Body of pancreas (tissue), 4 donors: Measurements from ENCODE around the gene CERS5. TPM values are rescaled to one million over a fixed set of nuclear protein-coding genes. Genes with fewer than 3 reads are reported as not detected.

ENCODE experiments used
- ATAC-seq: fragments of 150-250 bp; one replicate; pipeline ENCODE4 v1.9.1; 2016
- DNase-seq, 4 donors: peaks; one replicate each; pipeline ENCODE4 v3.0.0-alpha.2; 2019
- H3K27ac ChIP-seq, 4 donors: fragments of 200-600 bp; sonication (generic); 1 replicate in 3 of 4; 2 replicates in 1 of 4; pipeline versions ENCODE4 v1.5.1 to v1.6.1; 2016 to 2019; ENCODE audit warnings: mild to moderate bottlenecking in 1 of 4, mixed read lengths in 1 of 4, moderate library complexity in 1 of 4
- H3K27me3 ChIP-seq, 2 donors: fragments of 200-600 bp; sonication (generic); one replicate each; pipeline ENCODE4 v1.6.0; 2016; ENCODE audit warnings: mild to moderate bottlenecking in 1 of 2
- H3K36me3 ChIP-seq, 2 donors: fragments of 200-600 bp; sonication (generic); replicated peaks in 1 of 2; 2 replicates each; pipeline ENCODE4 v1.5.1; 2016; ENCODE audit warnings: low read depth in 2 of 2; ENCODE audit not compliant: insufficient read depth in 1 of 2
- H3K4me1 ChIP-seq: fragments of 200-600 bp; sonication (generic); one replicate; pipeline ENCODE4 v1.6.0; 2016
- H3K4me3 ChIP-seq, 2 donors: fragments of 200-600 bp; sonication (generic); 1 replicate in 1 of 2; 2 replicates in 1 of 2; pipeline ENCODE4 v1.5.1; 2016 to 2019
- H3K9me3 ChIP-seq, 3 donors: fragments of 200-600 bp; sonication (generic); 1 replicate in 2 of 3; 2 replicates in 1 of 3; pipeline ENCODE4 v1.5.1; 2016
- POLR2A ChIP-seq, 3 donors: fragments of 450-650 bp; IDR thresholded peaks; one replicate each; pipeline ENCODE4 v1.6.1; 2016; ENCODE audit warnings: antibody characterized with exemption in 3 of 3, mild to moderate bottlenecking in 2 of 3
- WGBS, 2 donors: methylation state at CpG; one replicate each; pipeline ENCODE4 v1.1.5; 2017; 5-methylcytosine and 5-hydroxymethylcytosine counted together
- intact Hi-C: fragments of 100-400 bp; cut with DNase I; formaldehyde crosslinking; loops from one replicate; pipeline ENCODE4 v1.15.1; 2023
- total RNA-seq, 2 donors: library from RNA; depleted of rRNA; stranded (reverse); fragments of >200 nt; gene quantifications; one replicate each; pipeline ENCODE4 v1.1.0, GENCODE V29; 2016
- TF ChIP-seq, protein P1 (sequence below), 7 experiments: fragments of 450-650 bp in 4 of 7; fragments of 200-600 bp in 3 of 7; sonication (generic) in 3 of 7; IDR thresholded peaks; one replicate each; pipeline ENCODE4 v1.5.1; 2016 to 2019; ENCODE audit warnings: antibody characterized with exemption in 7 of 7

The CERS5 gene
- total RNA-seq, 2 donors from 2014 or later, result 17.8 to 20.2 TPM

DNA sequence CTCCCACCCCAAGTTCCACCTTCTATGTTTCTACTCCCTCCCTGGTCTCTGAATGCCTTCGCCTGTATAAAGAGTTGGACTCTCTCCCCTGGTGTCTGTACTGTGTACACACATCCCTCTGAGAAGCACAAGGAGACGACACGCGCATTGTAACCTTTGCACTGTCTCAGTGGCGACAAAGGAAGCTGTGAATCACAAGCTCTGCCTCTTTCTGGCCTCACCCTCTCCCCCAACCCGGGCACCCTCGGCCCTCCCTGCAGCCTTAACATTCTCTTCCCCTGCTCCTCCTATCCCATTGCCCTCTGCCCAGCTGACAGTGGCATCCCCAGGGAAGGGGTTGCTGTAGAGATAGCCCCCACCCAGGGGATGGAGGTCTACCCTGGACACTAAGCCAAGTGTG, 84.5 kb downstream of the CERS5 start:
- Histone ChIP-seq H3K4me1 (peaks cover 9% of the 10 kb centered on the region), H3K9me3 (no peaks in the 10 kb centered on the region), H3K27me3 (no peaks in the 10 kb centered on the region), H3K36me3 (no peaks in the 10 kb centered on the region), H3K4me3 (no peak overlapping the region), H3K27ac (no peak overlapping the region)
- intact Hi-C loops, result no loop called here
- WGBS, 2 donors, result 69 to 70% methylated on average over 7 of the region's 7 CpGs
- no peak for ATAC-seq
- TF ChIP-seq, protein P1, sequence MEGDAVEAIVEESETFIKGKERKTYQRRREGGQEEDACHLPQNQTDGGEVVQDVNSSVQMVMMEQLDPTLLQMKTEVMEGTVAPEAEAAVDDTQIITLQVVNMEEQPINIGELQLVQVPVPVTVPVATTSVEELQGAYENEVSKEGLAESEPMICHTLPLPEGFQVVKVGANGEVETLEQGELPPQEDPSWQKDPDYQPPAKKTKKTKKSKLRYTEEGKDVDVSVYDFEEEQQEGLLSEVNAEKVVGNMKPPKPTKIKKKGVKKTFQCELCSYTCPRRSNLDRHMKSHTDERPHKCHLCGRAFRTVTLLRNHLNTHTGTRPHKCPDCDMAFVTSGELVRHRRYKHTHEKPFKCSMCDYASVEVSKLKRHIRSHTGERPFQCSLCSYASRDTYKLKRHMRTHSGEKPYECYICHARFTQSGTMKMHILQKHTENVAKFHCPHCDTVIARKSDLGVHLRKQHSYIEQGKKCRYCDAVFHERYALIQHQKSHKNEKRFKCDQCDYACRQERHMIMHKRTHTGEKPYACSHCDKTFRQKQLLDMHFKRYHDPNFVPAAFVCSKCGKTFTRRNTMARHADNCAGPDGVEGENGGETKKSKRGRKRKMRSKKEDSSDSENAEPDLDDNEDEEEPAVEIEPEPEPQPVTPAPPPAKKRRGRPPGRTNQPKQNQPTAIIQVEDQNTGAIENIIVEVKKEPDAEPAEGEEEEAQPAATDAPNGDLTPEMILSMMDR (IDR thresholded peaks at IDR 0.05), result no peak
- no peak for TF ChIP-seq POLR2A (IDR thresholded peaks at IDR 0.05)
- no peak for DNase-seq

DNA sequence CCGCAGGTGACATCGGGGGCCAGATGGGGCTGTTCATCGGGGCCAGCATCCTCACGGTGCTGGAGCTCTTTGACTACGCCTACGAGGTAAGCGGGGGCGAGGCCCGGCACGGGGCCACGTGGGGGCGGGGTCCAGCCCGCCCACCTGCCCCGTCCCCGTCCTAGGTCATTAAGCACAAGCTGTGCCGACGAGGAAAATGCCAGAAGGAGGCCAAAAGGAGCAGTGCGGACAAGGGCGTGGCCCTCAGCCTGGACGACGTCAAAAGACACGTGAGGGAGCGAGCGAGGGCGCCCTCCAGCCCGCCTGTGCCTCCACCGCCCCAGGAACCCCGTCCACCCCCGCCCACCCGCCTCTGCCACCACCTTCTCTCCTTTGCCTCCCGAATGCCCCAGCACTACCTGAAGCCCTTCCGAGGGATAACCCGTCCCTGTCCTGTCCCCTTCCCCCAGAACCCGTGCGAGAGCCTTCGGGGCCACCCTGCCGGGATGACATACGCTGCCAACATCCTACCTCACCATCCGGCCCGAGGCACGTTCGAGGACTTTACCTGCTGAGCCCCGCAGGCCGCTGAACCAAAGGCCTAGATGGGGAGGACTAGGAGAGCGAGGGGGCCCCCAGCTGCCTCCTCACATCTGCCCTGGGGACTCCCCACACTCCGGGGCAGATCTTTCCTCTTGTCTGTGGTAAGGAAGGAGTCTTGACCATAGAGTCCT, 85.9 kb downstream of the CERS5 start:
- WGBS, 2 donors, result 44 to 64% methylated on average over 9 to 42 of the region's 46 CpGs
- Histone ChIP-seq H3K9me3 (no peaks in the 10 kb centered on the region), H3K36me3 (no peaks in the 10 kb centered on the region), H3K27me3 (no peaks in the 10 kb centered on the region), H3K4me3 (no peak overlapping the region), H3K4me1 (peaks cover 9% of the 10 kb centered on the region), H3K27ac (no peak overlapping the region)
- no peak for TF ChIP-seq POLR2A (IDR thresholded peaks at IDR 0.05)
- TF ChIP-seq, protein P1 (IDR thresholded peaks at IDR 0.05), result no peak
- intact Hi-C loops, result no loop called here
- no peak for ATAC-seq
- no peak for DNase-seq

DNA sequence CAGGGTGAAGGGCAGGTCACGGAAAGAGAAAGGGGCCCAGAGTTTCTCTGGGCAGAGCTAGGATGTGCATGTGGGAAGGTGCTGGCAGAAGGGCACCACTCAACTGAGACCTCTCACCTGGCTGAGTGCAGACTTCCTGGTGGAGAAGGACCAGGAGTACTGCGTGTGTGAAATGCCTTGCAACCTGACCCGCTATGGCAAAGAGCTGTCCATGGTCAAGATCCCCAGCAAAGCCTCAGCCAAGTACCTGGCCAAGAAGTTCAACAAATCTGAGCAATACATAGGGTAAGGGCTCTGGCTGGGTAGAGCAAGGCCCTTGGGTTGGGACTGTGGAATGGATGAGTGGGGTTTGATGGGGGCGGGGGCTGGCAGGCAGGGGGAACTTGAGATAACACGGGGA, 87.4 kb downstream of the CERS5 start:
- TF ChIP-seq, protein P1 (IDR thresholded peaks at IDR 0.05), result no peak
- TF ChIP-seq POLR2A (IDR thresholded peaks at IDR 0.05), result no peak
- no peaks in the 10 kb centered on the region for H3K27me3 ChIP-seq
- DNase-seq (no peak), ATAC-seq (no peak)
- 75 to 80% methylated on average over 5 of the region's 5 CpGs for WGBS, 2 donors
- H3K4me3 ChIP-seq, result no peak overlapping the region
- intact Hi-C loops, result loop anchor here (5.0 kb wide), 1 partner anchor 98 kb away; no protein-coding TSS in a partner anchor
- peaks cover 9% of the 10 kb centered on the region for H3K4me1 ChIP-seq
- H3K27ac ChIP-seq, result no peak overlapping the region
- H3K36me3 ChIP-seq, result no peaks in the 10 kb centered on the region
- H3K9me3 ChIP-seq, result no peaks in the 10 kb centered on the region

Other genes with a start within 250 kb of the CERS5 start
- not detected for gene AQP2, start 216.6 kb downstream of the CERS5 start, total RNA-seq
- gene AQP5, start 205.5 kb downstream of the CERS5 start, total RNA-seq, result 1 to 10 TPM; 1.3 to 2.1 TPM
- gene AQP6, start 194.4 kb downstream of the CERS5 start, total RNA-seq, result not detected
- gene RACGAP1, start 141.9 kb downstream of the CERS5 start, total RNA-seq, result 1 to 10 TPM; 3.9 to 4.6 TPM
- under 1 TPM; 0.52 to 0.99 TPM for gene ASIC1, start 109.8 kb downstream of the CERS5 start, total RNA-seq
- 10 to 100 TPM; 34.2 to 52.7 TPM for gene SMARCD1, start 82.0 kb downstream of the CERS5 start, total RNA-seq
- 100 to 1,000 TPM in 1 of 2 donors, 1 to 10 TPM in 1; 7.0 to 232 TPM for gene GPD1, start 63.4 kb downstream of the CERS5 start, total RNA-seq
- gene COX14, start 55.1 kb downstream of the CERS5 start, total RNA-seq, result 10 to 100 TPM; 14.5 to 47.8 TPM
- gene LIMA1, start 116.2 kb upstream of the CERS5 start, total RNA-seq, result 10 to 100 TPM; 48.8 to 53.4 TPM
- gene FAM186A, start 229.2 kb upstream of the CERS5 start, total RNA-seq, result not detected
- gene LARP4, start 233.5 kb upstream of the CERS5 start, total RNA-seq, result 10 to 100 TPM; 21.5 to 24.4 TPM